ENCODE measurements around the gene ADSL. TPM values are rescaled to one million over a fixed set of nuclear protein-coding genes. Genes with fewer than 3 reads are reported as not detected.

The ADSL gene
- total and polyA plus RNA-seq, 2 donors (not counting 1 experiment from before 2014, with no cell fraction given) = 61.0 to 63.8 TPM

GRCh38 chr22:40423882-40424640 lies 77.8 kb downstream of the ADSL start:
- no peak overlapping the region for H3K9ac ChIP-seq (ENCODE audit: low read length)
- H3K4me3 ChIP-seq (ENCODE audit: control extremely low read depth in 1 of 5, extremely low read depth in 1 of 5, insufficient read depth in 1 of 5, low read depth in 2 of 5, low read length in 4 of 5) = no peak overlapping the region
- H4K20me1 ChIP-seq (ENCODE audit: control insufficient read depth, insufficient read depth, low read length, poor library complexity, severe bottlenecking) = peaks cover 56% of the 10 kb centered on the region
- 98% methylated on average over 17 of the region's 17 CpGs for whole genome bisulfite sequencing (ENCODE audit: insufficient coverage)
- no peak overlapping the region for H3K4me2 ChIP-seq (replicated peaks; ENCODE audit: low read depth, low read length, poor library complexity, severe bottlenecking)
- no peak overlapping the region for H3K27ac ChIP-seq (ENCODE audit: low read length in 2 of 2)
- peaks cover 83% of the 10 kb centered on the region for H3K79me2 ChIP-seq (ENCODE audit: control insufficient read depth, insufficient read depth, low read length)
- ChIA-PET CTCF (interaction anchor here (5.7 kb wide), 1 partner anchor 12 kb away, joined by 26 read pairs; no protein-coding TSS in a partner anchor), POLR2A (no interaction called here)
- peaks cover under 1 to 13% of the 10 kb centered on the region in 2 donors for H3K4me1 ChIP-seq (ENCODE audit: control insufficient read depth in 2 of 2, insufficient read depth in 2 of 2, low read length in 2 of 2)
- no peaks in the 10 kb centered on the region for H3K27me3 ChIP-seq (replicated peaks in 1 of 4; ENCODE audit: control extremely low read depth in 1 of 4, control insufficient read depth in 3 of 4, insufficient read depth in 4 of 4, low read length in 3 of 4)
- Mint-ChIP-seq H3K4me1 (peaks cover 18% of the 10 kb centered on the region), H3K27me3 (no peaks in the 10 kb centered on the region), H3K4me3 (no peak overlapping the region), H3K9me3 (ENCODE audit: insufficient read depth) (no peaks in the 10 kb centered on the region), H3K27ac (peak overlapping the region; percentile 56)
- TF ChIP-seq EZH2 (IDR thresholded peaks at IDR 0.05; ENCODE audit: borderline replicate concordance, insufficient read depth, low read depth, low read length, poor library complexity, severe bottlenecking) (no peak), CTCF (IDR thresholded peaks at IDR 0.05) (no peak)
- intact Hi-C loops (cut with micrococcal nuclease) = no loop called here
- H2AFZ ChIP-seq (ENCODE audit: insufficient read depth, low read depth, low read length, poor library complexity, severe bottlenecking) = no peak overlapping the region
- ATAC-seq (ENCODE audit: low read depth) (no peak), DNase-seq (no peak)
- H3K36me3 ChIP-seq (replicated peaks in 1 of 2; ENCODE audit: control extremely low read depth in 1 of 2, control insufficient read depth in 1 of 2, extremely low read depth in 1 of 2, insufficient read depth in 2 of 2, low read length in 1 of 2) = peaks cover 11 to 100% of the 10 kb centered on the region in 2 experiments
- H3K9me3 ChIP-seq (ENCODE audit: control extremely low read depth in 1 of 3, control insufficient read depth in 2 of 3, insufficient read depth in 1 of 3, low read length in 2 of 3) = no peaks in the 10 kb centered on the region

GRCh38 chr22:40425082-40425481 lies 78.8 kb downstream of the ADSL start:
- Mint-ChIP-seq H3K9me3 (ENCODE audit: insufficient read depth) (no peaks in the 10 kb centered on the region), H3K27me3 (no peaks in the 10 kb centered on the region), H3K27ac (no peak overlapping the region), H3K4me3 (no peak overlapping the region), H3K4me1 (peaks cover 14% of the 10 kb centered on the region)
- POLR2A ChIA-PET = no interaction called here
- TF ChIP-seq EZH2 (IDR thresholded peaks at IDR 0.05; ENCODE audit: borderline replicate concordance, insufficient read depth, low read depth, low read length, poor library complexity, severe bottlenecking) (no peak), CTCF (IDR thresholded peaks at IDR 0.05) (no peak)
- Histone ChIP-seq H3K4me3 (ENCODE audit: control extremely low read depth in 1 of 5, extremely low read depth in 1 of 5, insufficient read depth in 1 of 5, low read depth in 2 of 5, low read length in 4 of 5) (no peak overlapping the region), H4K20me1 (ENCODE audit: control insufficient read depth, insufficient read depth, low read length, poor library complexity, severe bottlenecking) (peaks cover 65% of the 10 kb centered on the region), H3K9ac (ENCODE audit: low read length) (no peak overlapping the region), H3K27ac (ENCODE audit: low read length in 2 of 2) (no peak overlapping the region), H3K9me3 (ENCODE audit: control extremely low read depth in 1 of 3, control insufficient read depth in 2 of 3, insufficient read depth in 1 of 3, low read length in 2 of 3) (no peaks in the 10 kb centered on the region), H2AFZ (ENCODE audit: insufficient read depth, low read depth, low read length, poor library complexity, severe bottlenecking) (no peak overlapping the region), H3K4me2 (replicated peaks; ENCODE audit: low read depth, low read length, poor library complexity, severe bottlenecking) (no peak overlapping the region), H3K27me3 (replicated peaks in 1 of 4; ENCODE audit: control extremely low read depth in 1 of 4, control insufficient read depth in 3 of 4, insufficient read depth in 4 of 4, low read length in 3 of 4) (no peaks in the 10 kb centered on the region), H3K79me2 (ENCODE audit: control insufficient read depth, insufficient read depth, low read length) (peaks cover 85% of the 10 kb centered on the region), H3K4me1 (ENCODE audit: control insufficient read depth in 2 of 2, insufficient read depth in 2 of 2, low read length in 2 of 2) (peaks cover 0 to 11% of the 10 kb centered on the region in 2 donors), H3K36me3 (replicated peaks in 1 of 2; ENCODE audit: control extremely low read depth in 1 of 2, control insufficient read depth in 1 of 2, extremely low read depth in 1 of 2, insufficient read depth in 2 of 2, low read length in 1 of 2) (peaks cover 20 to 100% of the 10 kb centered on the region in 2 experiments)
- CTCF ChIA-PET = interaction anchor here (5.7 kb wide), 1 partner anchor 11 kb away, joined by 26 read pairs; no protein-coding TSS in a partner anchor
- 97% methylated on average over 4 of the region's 5 CpGs for WGBS (ENCODE audit: insufficient coverage)
- intact Hi-C loops (cut with micrococcal nuclease) = no loop called here
- DNase-seq (no peak), ATAC-seq (ENCODE audit: low read depth) (no peak)

Measured in B cell (primary cell).